GM18502 (cell line): ENCODE data around the gene FRS2.

Experiments
- ATAC-seq: cut with Tn5 transposase; IDR thresholded peaks from one replicate; pipeline ENCODE4 v1.9.1; 2021; ENCODE audit warnings: mild to moderate bottlenecking; ENCODE audit not compliant: unreplicated experiment, poor library complexity

FRS2 gene

DNA sequence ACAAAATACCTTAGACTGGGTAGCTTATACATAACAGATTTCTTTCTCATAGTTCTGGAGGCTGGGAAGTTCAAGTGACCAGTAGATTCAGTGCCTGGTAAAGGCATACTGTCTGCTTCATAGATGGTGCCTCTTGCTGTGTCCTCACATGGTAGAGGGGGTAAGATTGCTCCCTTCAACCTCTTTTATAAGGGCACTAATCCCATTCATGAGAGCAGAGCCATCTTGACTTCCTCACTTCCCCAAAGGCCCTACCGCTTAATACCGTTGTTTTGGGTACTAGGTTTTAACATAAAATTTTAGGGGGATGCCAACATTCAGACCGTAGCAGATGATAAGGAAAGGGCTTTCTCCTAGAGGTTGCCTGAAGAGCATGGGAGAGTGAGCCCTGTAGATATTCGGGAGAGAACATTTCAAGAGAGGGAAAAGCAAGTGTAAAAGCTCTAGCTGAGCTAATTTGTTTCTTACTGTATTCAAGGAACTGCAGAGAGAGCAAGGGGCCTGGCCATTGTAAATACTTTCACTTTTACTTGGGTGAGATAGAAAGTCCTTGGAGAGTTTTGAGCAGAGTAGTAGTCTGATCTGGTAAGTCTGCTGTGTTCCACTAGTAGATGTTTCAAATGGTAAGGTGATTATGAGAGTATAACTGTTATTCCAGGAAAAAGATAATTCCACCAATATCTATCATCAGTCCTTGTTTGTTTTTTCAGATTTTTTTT, 27.3 kb downstream of the FRS2 start:
- ATAC-seq = peak; percentile 95

- no peak for ATAC-seq
These were observed 30.4 kb downstream of the FRS2 start for GRCh38 chr12:69500631-69501030.

DNA sequence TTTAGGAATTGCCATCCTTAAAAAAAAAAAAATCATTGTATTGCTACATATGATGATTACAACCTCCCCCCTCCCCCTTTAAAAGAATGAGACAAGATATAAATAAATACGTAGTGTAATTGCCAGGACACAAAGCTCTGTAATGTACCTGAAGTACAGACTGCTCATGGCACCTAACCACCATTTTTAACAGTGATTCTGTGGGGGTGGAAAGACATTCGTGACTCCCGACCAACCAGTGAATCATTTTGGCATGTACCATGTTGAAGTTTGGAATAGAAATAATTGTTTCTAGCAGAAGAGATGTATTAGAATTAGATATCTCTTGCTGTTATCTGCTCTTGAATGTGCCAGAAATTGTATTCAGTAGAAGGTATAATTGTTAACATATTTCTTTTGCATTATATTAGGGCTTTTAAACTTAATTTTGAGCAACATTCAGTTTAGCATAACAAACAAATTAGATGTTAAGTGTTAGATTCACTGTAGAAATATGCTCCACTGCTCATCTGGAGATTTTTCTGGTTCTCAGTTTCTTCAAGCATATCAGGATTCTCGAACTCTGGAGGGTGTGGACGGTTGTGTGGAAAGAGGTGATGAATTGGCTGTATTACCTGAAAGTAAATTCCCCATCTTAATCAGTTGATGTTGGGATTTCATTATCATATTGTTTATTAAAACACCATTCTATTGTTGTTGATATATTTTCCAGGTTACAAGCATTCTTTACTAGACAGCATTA, 31.1 kb downstream of the FRS2 start:
- ATAC-seq = no peak

GRCh38 chr12:69502345-69503081, 32.3 kb downstream of the FRS2 start:
- no peak for ATAC-seq

DNA sequence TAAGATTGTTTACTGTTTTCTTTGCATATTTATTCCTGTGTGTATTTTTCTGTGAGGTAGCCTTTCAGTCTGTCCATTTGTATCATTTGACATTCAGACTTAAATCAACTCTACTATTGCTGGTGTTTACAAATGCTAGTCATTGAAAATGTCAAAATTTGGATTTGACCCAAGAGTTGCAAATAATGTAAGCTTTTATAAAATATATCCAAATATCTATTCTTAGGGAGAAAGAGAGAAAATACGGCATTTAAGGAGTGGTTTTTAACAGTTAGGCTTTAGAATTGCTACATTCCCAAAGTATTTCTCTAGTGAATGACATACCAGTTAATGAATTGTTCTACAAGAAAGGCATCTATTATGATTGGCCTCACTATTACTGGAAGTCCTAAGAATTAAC, 37.9 kb downstream of the FRS2 start:
- no peak for ATAC-seq

DNA sequence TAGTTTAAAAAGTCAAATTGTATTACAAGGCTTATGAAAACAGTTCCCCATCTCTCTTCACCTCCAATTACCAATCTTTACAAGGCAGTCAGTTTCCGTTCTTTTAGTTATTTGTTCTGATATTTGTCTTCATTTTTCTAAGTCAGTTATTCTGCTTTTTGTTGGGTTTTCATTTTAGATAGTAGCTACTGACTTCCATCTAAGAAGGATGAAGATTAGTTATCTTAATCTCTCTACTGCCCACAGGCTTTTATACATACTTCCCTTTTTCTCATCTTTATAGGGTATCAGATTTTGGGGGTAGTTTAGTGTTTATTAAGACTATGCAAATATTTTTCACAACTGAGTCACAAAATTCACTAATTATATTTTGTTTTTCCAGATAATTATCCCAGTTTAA, 38.4 kb downstream of the FRS2 start:
- no peak for ATAC-seq

DNA sequence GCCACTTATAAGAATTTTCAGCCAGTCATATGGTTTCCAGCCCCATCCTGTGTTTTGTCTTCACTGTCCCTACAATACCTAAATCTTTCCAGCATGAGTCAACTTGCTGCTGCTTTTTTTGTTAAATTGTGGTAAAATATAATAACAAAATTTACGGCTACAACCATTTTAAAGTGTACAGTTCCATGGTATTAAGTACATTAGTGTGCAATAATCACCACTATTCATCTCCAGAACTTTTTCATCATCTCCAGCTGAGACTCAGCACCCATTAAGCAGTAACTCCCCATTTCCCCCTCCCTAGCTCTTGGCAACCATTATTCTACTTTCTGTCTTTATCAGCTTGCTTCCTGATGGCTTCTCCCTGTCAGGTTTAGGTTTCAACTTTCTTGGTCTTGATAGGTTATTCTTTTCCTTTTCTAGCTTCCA, 39.1 kb downstream of the FRS2 start:
- ATAC-seq = no peak

- ATAC-seq = no peak
These were observed 40.0 kb downstream of the FRS2 start for GRCh38 chr12:69509904-69510827.

DNA sequence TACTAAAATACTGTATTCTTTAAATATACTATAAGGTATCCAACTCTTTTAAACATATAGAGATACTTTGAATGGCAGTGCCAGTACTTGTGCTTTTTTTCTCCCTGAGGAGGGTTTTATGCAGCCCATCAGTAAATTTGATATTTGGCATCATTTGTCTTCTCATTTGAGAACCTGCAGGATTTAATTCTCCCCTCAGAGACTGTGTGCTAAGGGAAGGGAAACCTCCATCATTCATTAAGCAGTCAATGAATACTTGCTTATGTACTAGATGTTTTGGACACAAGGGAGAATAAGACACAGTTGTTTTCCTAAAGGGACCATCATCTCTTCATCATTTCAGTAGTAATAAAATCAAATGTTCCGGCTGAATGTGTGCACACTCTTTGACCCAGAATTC, 40.8 kb downstream of the FRS2 start:
- ATAC-seq = no peak

DNA sequence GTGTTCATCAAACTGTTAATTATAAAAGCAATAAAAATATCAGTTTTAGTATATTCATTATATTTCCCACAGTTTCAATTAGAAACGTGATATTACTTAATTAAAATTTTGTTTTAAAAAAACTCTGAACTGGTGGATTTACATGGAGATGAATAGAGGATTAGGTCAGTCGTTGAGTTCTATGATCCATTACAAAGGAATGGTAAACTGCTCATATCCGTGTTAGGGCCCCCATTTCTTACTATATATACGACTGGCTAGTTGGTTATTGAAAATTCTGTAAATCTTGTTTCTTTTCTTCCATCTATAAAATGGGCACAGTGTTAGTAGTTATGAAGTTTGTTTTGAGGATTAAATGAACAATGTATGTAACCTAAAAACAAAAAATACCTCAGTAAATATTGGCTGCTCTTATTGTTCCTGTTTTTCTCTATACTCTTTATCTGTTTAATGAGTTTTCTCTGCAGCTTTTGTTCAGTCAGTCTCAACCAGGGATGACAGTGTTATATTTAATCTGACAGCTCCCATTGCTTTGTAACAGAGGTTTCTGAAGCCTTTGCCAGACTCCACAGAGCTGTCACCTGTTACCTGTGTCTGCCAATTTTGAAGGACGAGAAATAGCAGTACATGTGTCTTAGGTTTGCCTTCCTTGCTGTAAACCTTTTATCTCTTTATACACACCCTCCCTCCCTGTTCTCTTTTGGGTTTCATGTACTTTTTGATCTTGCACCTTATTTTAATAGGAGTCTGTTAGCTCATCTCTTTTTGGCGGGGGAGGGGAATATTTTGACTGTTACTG, 41.5 kb downstream of the FRS2 start:
- ATAC-seq = no peak

DNA sequence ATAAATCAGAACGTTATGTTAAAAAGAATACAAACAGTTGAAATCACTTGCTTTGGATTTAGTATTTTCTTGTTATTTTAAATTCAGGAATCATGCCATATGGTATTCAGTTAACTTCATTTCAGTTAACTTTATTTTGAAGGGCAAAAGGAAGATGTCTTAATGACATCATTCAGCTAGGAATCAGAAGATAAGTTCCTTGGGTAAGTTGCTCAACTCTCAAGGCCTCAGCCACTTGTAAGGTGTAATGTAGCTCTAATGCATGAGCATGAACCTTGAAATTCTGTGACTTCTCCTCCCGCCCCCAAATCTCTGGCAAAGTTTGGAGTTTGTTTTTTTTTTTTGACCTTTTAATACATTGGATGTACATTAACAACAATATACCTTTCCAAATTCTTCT, 42.6 kb downstream of the FRS2 start:
- no peak for ATAC-seq

- ATAC-seq = no peak
These were observed 43.1 kb downstream of the FRS2 start for GRCh38 chr12:69513297-69513696.

- ATAC-seq = no peak
These were observed 43.9 kb downstream of the FRS2 start for GRCh38 chr12:69514111-69514510.

GRCh38 chr12:69514845-69515244, 44.7 kb downstream of the FRS2 start:
- ATAC-seq = no peak

DNA sequence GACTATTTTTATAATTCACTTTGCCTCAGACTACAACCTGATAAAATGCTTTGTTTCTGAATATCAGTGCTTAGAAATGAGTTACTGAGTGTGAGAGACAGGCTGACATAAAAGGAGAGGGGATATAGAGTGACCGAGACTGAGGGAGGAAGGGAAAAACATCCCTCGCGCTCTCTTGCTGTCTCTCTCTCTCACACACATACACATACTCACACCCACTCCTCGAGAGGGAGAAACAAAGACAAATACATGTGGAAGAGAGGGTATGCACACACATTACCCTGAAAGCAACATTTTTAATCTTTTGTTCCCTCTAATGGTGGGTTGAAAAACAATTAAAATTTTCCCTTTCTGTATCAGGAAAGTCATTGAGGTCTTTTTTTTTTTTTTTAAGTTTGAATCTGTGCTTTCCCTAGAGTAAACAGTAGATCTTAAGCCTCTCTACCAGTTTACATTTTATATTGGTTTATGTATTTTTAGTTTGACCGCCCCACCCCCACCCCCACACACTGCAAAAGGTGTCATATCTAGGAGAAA, 45.3 kb downstream of the FRS2 start:
- no peak for ATAC-seq

DNA sequence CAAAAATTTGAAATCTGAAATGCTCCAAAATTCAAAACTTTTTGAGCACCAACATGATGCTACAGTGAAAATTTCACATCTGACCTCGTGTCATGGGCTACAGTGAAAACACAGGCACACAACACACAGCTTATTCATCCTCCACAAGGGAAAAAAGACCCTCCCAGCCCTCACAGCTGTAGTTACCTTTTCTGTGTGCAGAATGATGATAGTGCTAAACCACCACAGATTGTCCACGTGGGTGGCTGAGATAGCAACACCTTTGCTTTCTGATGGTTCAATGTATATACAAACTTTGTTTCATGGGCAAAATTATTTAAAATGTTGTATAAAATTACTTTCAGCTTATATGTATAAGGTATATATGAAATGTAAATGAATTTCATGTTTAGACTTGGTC, 46.8 kb downstream of the FRS2 start:
- no peak for ATAC-seq

GRCh38 chr12:69517406-69517805, 47.2 kb downstream of the FRS2 start:
- ATAC-seq = no peak

GRCh38 chr12:69519871-69520270, 49.7 kb downstream of the FRS2 start:
- ATAC-seq = no peak
